GM21447 (cell line): ENCODE data around the gene TSPAN12.
"Not testable (repeated sequence)": the region's sequence is repeated elsewhere in the genome, so short reads cannot be mapped to it uniquely, and the experiment has no call there.

Experiments
- ATAC-seq: cut with Tn5 transposase; IDR thresholded peaks from one replicate; pipeline ENCODE4 v1.9.1; 2021; ENCODE audit not compliant: unreplicated experiment

The TSPAN12 gene, protein sequence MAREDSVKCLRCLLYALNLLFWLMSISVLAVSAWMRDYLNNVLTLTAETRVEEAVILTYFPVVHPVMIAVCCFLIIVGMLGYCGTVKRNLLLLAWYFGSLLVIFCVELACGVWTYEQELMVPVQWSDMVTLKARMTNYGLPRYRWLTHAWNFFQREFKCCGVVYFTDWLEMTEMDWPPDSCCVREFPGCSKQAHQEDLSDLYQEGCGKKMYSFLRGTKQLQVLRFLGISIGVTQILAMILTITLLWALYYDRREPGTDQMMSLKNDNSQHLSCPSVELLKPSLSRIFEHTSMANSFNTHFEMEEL

GRCh38 chr7:120857588-120858573 is at the start of gene TSPAN12:
TSPAN12 (minus strand) TSS chr7:120858144; CDS start chr7:120856763, 1,381 bp downstream.
- peak; percentile 80 for ATAC-seq

GRCh38 chr7:120898715-120899499 is 41.0 kb upstream of the TSPAN12 start:
- no peak for ATAC-seq

GRCh38 chr7:120895253-120895652 is 37.3 kb upstream of the TSPAN12 start:
- not testable (repeated sequence) for ATAC-seq

- ATAC-seq = not testable (repeated sequence)
These were observed 27.7 kb upstream of the TSPAN12 start for GRCh38 chr7:120885602-120886001.

GRCh38 chr7:120877701-120878100 is 19.8 kb upstream of the TSPAN12 start:
- no peak for ATAC-seq

- no peak for ATAC-seq
These were observed 19.0 kb upstream of the TSPAN12 start for GRCh38 chr7:120876922-120877321.

- ATAC-seq = no peak
These were observed 16.8 kb upstream of the TSPAN12 start for GRCh38 chr7:120874722-120875121.

GRCh38 chr7:120874016-120874415 is 16.1 kb upstream of the TSPAN12 start:
- ATAC-seq = no peak

DNA sequence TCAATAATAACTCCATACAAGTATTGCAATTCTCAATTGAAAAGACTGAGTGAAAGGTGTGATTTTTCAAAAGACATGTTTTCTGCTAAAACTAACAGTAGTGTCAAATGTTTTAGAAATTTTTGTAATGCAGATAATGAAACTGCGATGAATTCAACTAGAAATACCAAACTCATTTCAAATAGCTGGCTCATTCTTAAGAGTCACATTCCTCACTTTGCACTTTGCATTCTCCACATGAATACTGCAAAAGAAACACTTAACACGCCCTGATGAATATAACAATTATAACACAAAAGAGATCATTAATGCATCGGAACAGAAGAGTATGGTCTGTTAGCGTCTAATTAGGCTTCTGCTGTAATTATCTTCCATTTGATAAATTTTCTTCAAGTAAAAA is 15.5 kb upstream of the TSPAN12 start:
- no peak for ATAC-seq

DNA sequence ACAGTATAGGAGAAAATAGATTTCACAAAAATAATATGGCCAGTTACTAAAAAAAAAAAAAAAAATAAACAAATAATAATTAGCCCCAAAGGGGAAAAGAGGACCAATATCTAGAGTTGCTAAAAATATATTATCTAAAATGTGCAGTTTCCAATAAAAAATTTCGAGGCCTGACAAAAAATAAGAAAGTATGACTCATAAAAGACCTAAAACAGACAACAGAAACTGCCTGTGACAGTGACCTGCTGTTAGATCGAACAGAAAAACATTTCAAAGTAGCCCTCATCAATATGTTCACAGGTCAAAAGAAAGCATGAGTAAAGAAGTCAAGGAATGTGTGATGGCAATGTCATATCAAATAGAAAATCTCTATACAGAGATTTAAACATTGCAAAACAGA is 11.8 kb upstream of the TSPAN12 start:
- ATAC-seq = peak; percentile 50

GRCh38 chr7:120867932-120868331 is 10.0 kb upstream of the TSPAN12 start:
- ATAC-seq = peak; percentile 43

GRCh38 chr7:120865191-120865981 is 7.4 kb upstream of the TSPAN12 start:
- no peak for ATAC-seq

DNA sequence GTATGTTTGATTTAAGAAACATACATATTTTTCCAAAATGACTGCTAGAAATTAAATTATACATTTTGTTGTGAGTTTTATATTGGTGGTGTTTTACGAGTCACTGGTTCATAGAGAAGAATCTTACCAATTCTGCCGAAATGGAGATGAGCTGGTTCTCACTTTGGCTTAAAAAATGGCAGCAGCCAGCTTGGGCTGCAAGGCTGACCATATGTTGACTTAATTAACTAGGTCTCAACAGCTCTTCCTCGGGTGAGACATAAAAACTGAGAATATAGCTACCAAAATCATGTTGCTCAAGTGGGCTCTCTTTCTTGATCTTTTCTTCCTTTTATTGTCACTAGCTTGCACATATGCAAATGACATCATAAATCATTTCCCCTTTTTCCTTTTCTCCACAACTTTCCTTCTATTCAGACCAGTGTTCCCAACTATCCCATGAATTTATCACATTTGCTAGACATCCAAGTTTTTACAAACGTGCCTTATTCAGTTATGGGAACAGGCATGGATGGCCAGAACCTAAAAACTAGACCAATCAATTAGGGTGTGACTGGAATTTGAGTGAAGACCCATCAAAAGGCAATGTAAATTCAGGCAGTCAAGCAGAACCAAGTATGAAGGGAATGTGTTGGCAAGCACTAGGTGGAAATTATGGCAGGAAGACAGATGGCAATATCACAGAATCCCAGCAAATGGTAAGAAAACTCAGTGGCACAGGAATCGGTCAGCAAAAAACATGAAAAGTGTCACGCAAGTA is 6.4 kb upstream of the TSPAN12 start:
- ATAC-seq = no peak

DNA sequence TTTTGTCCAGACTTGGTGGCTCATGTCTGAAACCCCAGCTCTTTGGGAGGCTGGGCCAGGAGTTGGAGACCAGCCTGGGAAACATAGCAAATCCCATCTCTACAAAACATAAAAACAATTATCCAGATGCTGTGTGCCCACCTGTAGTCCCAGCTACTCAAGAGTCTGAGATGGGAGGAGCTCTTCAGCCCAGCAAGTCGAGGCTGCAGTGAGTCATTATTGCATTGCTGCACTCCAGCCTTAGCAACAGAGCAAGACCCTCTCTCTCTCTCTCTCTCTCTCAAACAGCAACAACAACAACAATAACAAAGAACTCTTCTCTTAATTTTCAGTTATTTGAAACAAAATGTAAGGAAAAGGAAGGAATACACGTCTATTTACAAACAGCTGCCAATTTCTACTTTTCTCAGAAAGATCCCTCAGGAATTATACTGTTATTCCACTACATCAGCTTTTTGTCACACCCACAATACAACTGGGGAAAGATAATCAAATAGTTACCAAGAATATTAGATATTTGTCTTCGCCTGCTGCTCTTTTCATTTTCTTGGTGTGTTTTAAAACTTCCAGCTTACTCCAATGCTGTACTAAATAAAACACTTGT is 5.1 kb upstream of the TSPAN12 start:
- no peak for ATAC-seq

- no peak for ATAC-seq
These were observed 2.2 kb upstream of the TSPAN12 start for GRCh38 chr7:120860156-120860555.

- no peak for ATAC-seq
These were observed 1.5 kb upstream of the TSPAN12 start for GRCh38 chr7:120859459-120859858.

GRCh38 chr7:120856621-120857352 is 1.2 kb downstream of the TSPAN12 start:
- peak; percentile 69 for ATAC-seq

GRCh38 chr7:120856198-120856597 is 1.7 kb downstream of the TSPAN12 start:
- ATAC-seq = no peak
